Mesendoderm (in vitro differentiated cells): ENCODE data around the gene COL5A3.
"Not testable (repeated sequence)": the region's sequence is repeated elsewhere in the genome, so short reads cannot be mapped to it uniquely, and the experiment has no call there.

Source experiments
- DNase-seq: peaks from one replicate; pipeline ENCODE4 v3.0.0; 2013
- H2AK5ac ChIP-seq: 2 replicates; pipeline ENCODE4 v1.6.1; 2013; ENCODE audit warnings: low read length, inconsistent platforms
- H2BK120ac ChIP-seq: 2 replicates; pipeline ENCODE4 v1.6.1; 2013; ENCODE audit warnings: low read depth, mild to moderate bottlenecking, low read length, moderate library complexity, mixed read lengths
- H2BK15ac ChIP-seq: replicated peaks from 2 replicates; pipeline ENCODE4 v1.6.1; 2013; ENCODE audit warnings: low read depth, mild to moderate bottlenecking, moderate library complexity
- H2BK5ac ChIP-seq: 2 replicates; pipeline ENCODE4 v1.6.1; 2013; ENCODE audit warnings: low read length, inconsistent platforms
- H3K18ac ChIP-seq: 2 replicates; pipeline ENCODE4 v1.6.1; 2013; ENCODE audit warnings: mild to moderate bottlenecking, low read length, mixed read lengths
- H3K23ac ChIP-seq: one replicate; pipeline ENCODE4 v1.6.1; 2013; ENCODE audit warnings: low read length
- H3K27ac ChIP-seq: 2 replicates; pipeline ENCODE4 v1.5.1; 2013; ENCODE audit warnings: low read depth, mild to moderate bottlenecking, inconsistent platforms, low read length, moderate library complexity
- H3K27me3 ChIP-seq: 2 replicates; pipeline ENCODE4 v1.6.1; 2013; ENCODE audit warnings: low read length, control low read depth, mild to moderate bottlenecking, inconsistent platforms; ENCODE audit not compliant: insufficient read depth, poor library complexity
- H3K36me3 ChIP-seq: 2 replicates; pipeline ENCODE4 v1.6.1; 2013; ENCODE audit warnings: low read length, inconsistent platforms; ENCODE audit not compliant: control insufficient read depth, insufficient read depth
- H3K4ac ChIP-seq: one replicate; pipeline ENCODE4 v1.6.1; 2013; ENCODE audit warnings: low read depth, mild to moderate bottlenecking, low read length, moderate library complexity
- H3K4me1 ChIP-seq: 2 replicates; pipeline ENCODE4 v1.6.1; 2013; ENCODE audit warnings: low read depth, low read length, inconsistent platforms; ENCODE audit not compliant: control insufficient read depth
- H3K4me2 ChIP-seq: 2 replicates; pipeline ENCODE4 v1.6.1; 2013; ENCODE audit warnings: low read length
- H3K4me3 ChIP-seq: 2 replicates; pipeline ENCODE4 v1.5.1; 2013; ENCODE audit warnings: mild to moderate bottlenecking, low read length
- H3K56ac ChIP-seq: one replicate; pipeline ENCODE4 v1.6.1; 2013; ENCODE audit warnings: low read length
- H3K79me1 ChIP-seq: 2 replicates; pipeline ENCODE4 v1.6.1; 2013; ENCODE audit warnings: low read length, inconsistent platforms
- H3K79me2 ChIP-seq: 2 replicates; pipeline ENCODE4 v1.6.1; 2013; ENCODE audit warnings: mild to moderate bottlenecking, low read length; ENCODE audit not compliant: control insufficient read depth, insufficient read depth
- H3K9ac ChIP-seq: 2 replicates; pipeline ENCODE4 v1.6.1; 2013; ENCODE audit warnings: low read length, inconsistent platforms
- H4K5ac ChIP-seq: one replicate; pipeline ENCODE4 v1.6.1; 2013; ENCODE audit warnings: low read length
- H4K8ac ChIP-seq: one replicate; pipeline ENCODE4 v1.6.1; 2013; ENCODE audit warnings: low read depth, mild to moderate bottlenecking, control low read depth, low read length, moderate library complexity
- WGBS: extraction: QIAGEN DNeasy Blood & Tissue Kit; methylation state at CpG from one replicate; pipeline ENCODE4 v1.1.7; 2013; ENCODE audit warnings: low lambda C conversion rate, missing lambda C conversion rate; ENCODE audit not compliant: insufficient coverage; ENCODE audit errors: extremely low coverage; 5-methylcytosine and 5-hydroxymethylcytosine counted together

The COL5A3 gene

GRCh38 chr19:9952276-9952675, 58.0 kb downstream of the COL5A3 start:
- H3K4me1 ChIP-seq = no peaks in the 10 kb centered on the region
- no peaks in the 10 kb centered on the region for H3K79me2 ChIP-seq
- WGBS = no CpG with 5 or more reads among the region's 5 CpGs
- no peaks in the 10 kb centered on the region for H3K27me3 ChIP-seq
- H3K18ac ChIP-seq = no peak overlapping the region
- no peak for DNase-seq
- no peak overlapping the region for H2AK5ac ChIP-seq
- no peaks in the 10 kb centered on the region for H3K79me1 ChIP-seq
- no peak overlapping the region for H4K8ac ChIP-seq
- no peak overlapping the region for H3K23ac ChIP-seq
- no peak overlapping the region for H3K4ac ChIP-seq
- H3K56ac ChIP-seq = no peak overlapping the region
- H3K36me3 ChIP-seq = no peaks in the 10 kb centered on the region
- no peak overlapping the region for H3K27ac ChIP-seq
- no peak overlapping the region for H3K9ac ChIP-seq
- no peak overlapping the region for H2BK5ac ChIP-seq
- no peak overlapping the region for H2BK120ac ChIP-seq
- no peak overlapping the region for H3K4me3 ChIP-seq
- no peak overlapping the region for H3K4me2 ChIP-seq
- H2BK15ac ChIP-seq = no peak overlapping the region
- no peak overlapping the region for H4K5ac ChIP-seq

GRCh38 chr19:9947441-9947840, 62.9 kb downstream of the COL5A3 start:
- H3K23ac ChIP-seq = no peak overlapping the region
- no peaks in the 10 kb centered on the region for H3K36me3 ChIP-seq
- H3K27me3 ChIP-seq = no peaks in the 10 kb centered on the region
- H3K9ac ChIP-seq = no peak overlapping the region
- no peak overlapping the region for H3K4ac ChIP-seq
- no CpG with 5 or more reads among the region's 4 CpGs for WGBS
- no peak overlapping the region for H2AK5ac ChIP-seq
- no peak overlapping the region for H4K8ac ChIP-seq
- no peak overlapping the region for H3K4me2 ChIP-seq
- H3K79me1 ChIP-seq = no peaks in the 10 kb centered on the region
- no peak overlapping the region for H3K4me3 ChIP-seq
- H3K4me1 ChIP-seq = no peaks in the 10 kb centered on the region
- H2BK5ac ChIP-seq = no peak overlapping the region
- H3K27ac ChIP-seq = no peak overlapping the region
- DNase-seq = no peak
- no peak overlapping the region for H3K18ac ChIP-seq
- H4K5ac ChIP-seq = no peak overlapping the region
- no peak overlapping the region for H3K56ac ChIP-seq
- H2BK15ac ChIP-seq = no peak overlapping the region
- no peak overlapping the region for H2BK120ac ChIP-seq
- H3K79me2 ChIP-seq = no peaks in the 10 kb centered on the region

- not testable (repeated sequence) for H3K36me3 ChIP-seq, H4K8ac ChIP-seq, H3K56ac ChIP-seq, H3K18ac ChIP-seq, H2BK120ac ChIP-seq, H3K4me2 ChIP-seq, H3K27ac ChIP-seq, H3K79me1 ChIP-seq, H2BK15ac ChIP-seq, H3K23ac ChIP-seq, H3K27me3 ChIP-seq, H3K4me3 ChIP-seq, H3K4me1 ChIP-seq, H2BK5ac ChIP-seq, H3K4ac ChIP-seq, H3K9ac ChIP-seq, H3K79me2 ChIP-seq, H4K5ac ChIP-seq, DNase-seq, H2AK5ac ChIP-seq
- WGBS = no CpG with 5 or more reads among the region's 7 CpGs
Observed at GRCh38 chr19:9946528-9947125, 63.7 kb downstream of the COL5A3 start.

- WGBS = 100% methylated on average over 1 of the region's 18 CpGs
- H3K4me1 ChIP-seq = no peaks in the 10 kb centered on the region
- no peak overlapping the region for H3K9ac ChIP-seq
- H2BK5ac ChIP-seq = no peak overlapping the region
- no peak overlapping the region for H2BK120ac ChIP-seq
- no peaks in the 10 kb centered on the region for H3K27me3 ChIP-seq
- H3K4ac ChIP-seq = no peak overlapping the region
- no peak overlapping the region for H4K8ac ChIP-seq
- no peak overlapping the region for H4K5ac ChIP-seq
- H3K4me2 ChIP-seq = no peak overlapping the region
- H3K56ac ChIP-seq = peak overlapping the region; percentile 25
- H3K27ac ChIP-seq = no peak overlapping the region
- no peak overlapping the region for H3K18ac ChIP-seq
- no peak overlapping the region for H3K23ac ChIP-seq
- H3K36me3 ChIP-seq = no peaks in the 10 kb centered on the region
- peak; percentile 51 for DNase-seq
- H2AK5ac ChIP-seq = no peak overlapping the region
- no peak overlapping the region for H2BK15ac ChIP-seq
- no peaks in the 10 kb centered on the region for H3K79me2 ChIP-seq
- no peak overlapping the region for H3K4me3 ChIP-seq
- H3K79me1 ChIP-seq = no peaks in the 10 kb centered on the region
Observed at GRCh38 chr19:9945319-9945966, 64.9 kb downstream of the COL5A3 start.

GRCh38 chr19:9943744-9944143, 66.6 kb downstream of the COL5A3 start:
- no peak for DNase-seq
- Histone ChIP-seq H3K18ac (no peak overlapping the region), H3K27me3 (no peaks in the 10 kb centered on the region), H4K5ac (no peak overlapping the region), H3K36me3 (no peaks in the 10 kb centered on the region), H3K4me2 (no peak overlapping the region), H2AK5ac (no peak overlapping the region), H3K4ac (no peak overlapping the region), H3K4me1 (no peaks in the 10 kb centered on the region), H2BK15ac (no peak overlapping the region), H4K8ac (no peak overlapping the region), H3K9ac (no peak overlapping the region), H3K27ac (no peak overlapping the region), H3K23ac (no peak overlapping the region), H2BK120ac (no peak overlapping the region), H3K79me2 (no peaks in the 10 kb centered on the region), H2BK5ac (no peak overlapping the region), H3K79me1 (no peaks in the 10 kb centered on the region), H3K56ac (no peak overlapping the region), H3K4me3 (no peak overlapping the region)
- no CpG with 5 or more reads among the region's 6 CpGs for WGBS

GRCh38 chr19:9941671-9942070, 68.6 kb downstream of the COL5A3 start:
- H3K18ac ChIP-seq = no peak overlapping the region
- no peak overlapping the region for H2BK15ac ChIP-seq
- H2BK5ac ChIP-seq = no peak overlapping the region
- no peak overlapping the region for H3K4me3 ChIP-seq
- no peak overlapping the region for H2AK5ac ChIP-seq
- no peak overlapping the region for H3K56ac ChIP-seq
- H3K4ac ChIP-seq = no peak overlapping the region
- H3K27ac ChIP-seq = no peak overlapping the region
- H3K4me1 ChIP-seq = no peaks in the 10 kb centered on the region
- H2BK120ac ChIP-seq = no peak overlapping the region
- H3K79me1 ChIP-seq = no peaks in the 10 kb centered on the region
- no peaks in the 10 kb centered on the region for H3K36me3 ChIP-seq
- H3K9ac ChIP-seq = no peak overlapping the region
- H3K23ac ChIP-seq = no peak overlapping the region
- H4K8ac ChIP-seq = no peak overlapping the region
- WGBS = no CpG with 5 or more reads among the region's 1 CpG
- no peaks in the 10 kb centered on the region for H3K79me2 ChIP-seq
- DNase-seq = no peak
- H4K5ac ChIP-seq = no peak overlapping the region
- H3K4me2 ChIP-seq = no peak overlapping the region
- no peaks in the 10 kb centered on the region for H3K27me3 ChIP-seq
